GM21447 (cell line): ENCODE data around the gene GAS6.
"Not testable (repeated sequence)": the region's sequence is repeated elsewhere in the genome, so short reads cannot be mapped to it uniquely, and the experiment has no call there.

Experiments used
- ATAC-seq: cut with Tn5 transposase; IDR thresholded peaks from one replicate; pipeline ENCODE4 v1.9.1; 2021; ENCODE audit not compliant: unreplicated experiment

Gene GAS6

DNA sequence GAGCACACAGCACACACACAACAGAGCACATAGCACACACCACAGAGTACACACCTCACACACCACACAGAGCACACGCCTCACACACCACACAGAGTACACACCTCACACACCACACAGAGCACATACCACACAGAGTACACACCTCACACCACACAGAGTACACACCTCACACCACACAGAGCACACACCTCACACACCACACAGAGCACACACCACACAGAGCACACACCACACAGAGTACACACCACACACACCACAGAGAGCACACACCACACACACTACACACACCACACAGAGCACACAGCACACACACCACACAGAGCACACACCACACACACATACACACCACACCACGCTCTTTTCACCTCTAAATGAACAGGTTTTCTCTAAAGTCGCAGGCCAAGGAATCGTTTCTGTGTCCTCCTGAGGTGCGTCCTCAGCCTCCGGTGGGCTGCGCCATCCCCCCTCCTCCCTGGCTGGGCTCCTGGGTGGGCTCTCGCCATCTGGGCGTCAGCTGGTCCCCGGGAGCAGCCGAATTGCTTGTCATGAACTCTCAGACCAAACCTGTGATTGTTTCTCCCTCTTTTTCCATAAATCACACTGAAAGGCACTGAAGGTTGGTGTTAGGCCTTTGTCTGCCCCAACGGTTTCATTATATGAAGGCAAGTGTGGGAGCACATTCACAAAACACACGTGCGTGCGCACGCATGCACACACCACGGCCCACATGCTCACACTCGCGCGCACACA, 67.5 kb downstream of the GAS6 start:
- no peak for ATAC-seq

DNA sequence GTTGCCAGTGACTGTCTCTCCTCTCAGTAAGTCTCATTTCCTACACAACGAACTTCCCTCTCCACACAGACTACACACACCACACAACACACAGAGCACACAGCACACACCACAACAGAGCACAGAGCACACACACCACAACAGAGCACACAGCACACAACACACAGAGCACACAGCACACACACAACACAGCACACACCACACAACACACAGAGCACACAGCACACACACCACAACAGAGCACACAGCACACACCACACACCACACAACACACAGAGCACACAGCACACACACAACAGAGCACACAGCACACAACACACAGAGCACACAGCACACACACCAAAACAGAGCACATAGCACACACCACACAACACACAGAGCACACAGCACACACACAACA, 68.5 kb downstream of the GAS6 start:
- not testable (repeated sequence) for ATAC-seq

DNA sequence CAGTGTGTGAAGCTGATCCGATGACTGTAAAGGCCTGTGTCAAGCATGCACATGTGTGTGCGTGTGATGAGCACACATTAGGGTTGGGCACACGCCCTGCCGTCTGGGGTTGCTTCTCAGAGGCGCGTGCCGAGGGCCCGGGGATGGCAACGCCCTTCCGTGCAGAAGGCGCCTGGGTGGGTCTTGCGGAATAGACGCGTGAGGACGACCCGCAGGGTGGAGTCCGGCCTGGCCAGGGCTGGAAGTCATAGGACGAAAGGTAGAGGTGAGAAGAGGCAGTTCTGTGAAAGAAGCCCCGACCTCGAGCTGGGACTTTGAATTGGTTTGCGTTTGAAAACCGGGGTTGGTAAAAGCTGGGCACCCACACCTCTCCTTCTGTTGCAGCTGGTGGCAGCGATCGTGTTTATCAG, 69.1 kb downstream of the GAS6 start:
- no peak for ATAC-seq

DNA sequence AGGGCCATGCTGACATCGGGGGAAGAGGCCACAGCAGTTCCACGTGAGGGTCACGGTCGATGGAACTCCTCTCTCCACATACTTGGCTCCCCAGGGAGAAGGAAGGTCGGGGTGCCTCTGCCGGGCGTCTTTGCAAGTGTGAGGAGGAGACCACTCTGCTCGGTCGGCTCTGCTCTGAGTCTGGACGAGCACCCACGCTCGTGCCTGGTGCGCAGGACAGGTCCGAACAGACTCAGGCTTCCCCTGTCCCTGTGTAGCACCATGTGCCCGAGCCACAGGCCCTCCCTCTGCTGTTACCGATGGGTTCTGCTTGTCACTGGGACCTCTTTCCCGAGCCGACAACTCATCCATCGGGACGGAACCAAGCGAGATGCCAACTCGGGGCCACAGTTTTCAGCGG, 69.8 kb downstream of the GAS6 start:
- no peak for ATAC-seq

DNA sequence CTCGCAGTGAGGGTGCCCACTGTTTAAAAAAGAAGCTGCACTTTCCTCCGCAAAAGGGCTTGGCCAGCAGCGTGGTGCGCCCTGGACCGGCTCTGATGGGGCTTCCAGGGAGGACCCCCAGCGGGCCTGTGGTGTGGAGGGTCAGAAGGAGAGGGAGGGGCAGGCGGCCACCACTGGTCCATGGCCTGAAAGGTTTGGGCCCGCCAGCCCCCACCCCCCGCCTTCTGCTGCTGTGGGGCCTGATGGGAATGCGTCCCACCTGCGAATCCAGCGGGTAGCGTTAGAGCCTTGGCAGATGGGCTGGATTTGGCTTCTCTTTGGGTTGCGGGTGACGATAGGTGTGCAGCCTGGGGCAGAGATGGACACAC, 70.2 kb downstream of the GAS6 start:
- no peak for ATAC-seq

DNA sequence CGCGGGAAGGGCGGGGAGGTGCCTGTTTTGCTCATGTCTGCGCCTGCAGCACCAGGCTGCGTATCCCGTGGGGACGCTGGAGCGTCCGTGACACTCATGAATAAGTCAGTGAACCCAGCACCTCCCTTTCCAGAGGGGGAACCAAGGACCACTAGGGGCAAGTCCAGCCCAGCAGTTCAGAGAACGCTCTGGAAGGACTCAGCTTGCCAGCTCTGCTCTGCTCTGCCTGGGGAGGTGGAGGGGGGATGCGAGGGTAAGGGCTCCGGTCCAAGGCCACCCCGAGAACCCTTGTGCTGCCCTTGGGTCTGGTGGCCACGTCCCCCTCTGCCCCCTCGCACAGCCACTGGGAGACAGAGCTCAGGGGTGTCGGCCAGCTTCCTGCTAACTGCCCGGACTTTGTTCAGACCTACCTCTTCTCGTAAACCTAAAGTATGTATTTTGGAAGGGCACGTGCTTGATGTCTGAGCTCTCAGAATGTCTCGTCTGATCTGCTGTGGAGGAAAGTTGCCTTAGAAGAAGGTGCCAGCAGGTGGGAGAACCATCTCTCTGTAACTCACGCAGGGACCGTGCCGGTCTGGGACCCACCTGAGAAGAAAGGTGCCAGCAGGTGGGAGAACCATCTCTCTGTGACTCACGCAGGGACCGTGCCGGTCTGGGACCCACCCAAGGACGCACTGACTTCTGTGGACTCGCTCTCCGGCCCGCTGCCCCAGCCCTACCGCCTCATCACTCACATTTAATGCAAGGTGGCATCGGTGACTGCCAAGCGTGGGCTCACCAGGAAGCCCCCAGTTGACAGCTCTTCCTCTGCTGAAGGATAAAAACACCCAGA, 70.8 kb downstream of the GAS6 start:
- no peak for ATAC-seq

DNA sequence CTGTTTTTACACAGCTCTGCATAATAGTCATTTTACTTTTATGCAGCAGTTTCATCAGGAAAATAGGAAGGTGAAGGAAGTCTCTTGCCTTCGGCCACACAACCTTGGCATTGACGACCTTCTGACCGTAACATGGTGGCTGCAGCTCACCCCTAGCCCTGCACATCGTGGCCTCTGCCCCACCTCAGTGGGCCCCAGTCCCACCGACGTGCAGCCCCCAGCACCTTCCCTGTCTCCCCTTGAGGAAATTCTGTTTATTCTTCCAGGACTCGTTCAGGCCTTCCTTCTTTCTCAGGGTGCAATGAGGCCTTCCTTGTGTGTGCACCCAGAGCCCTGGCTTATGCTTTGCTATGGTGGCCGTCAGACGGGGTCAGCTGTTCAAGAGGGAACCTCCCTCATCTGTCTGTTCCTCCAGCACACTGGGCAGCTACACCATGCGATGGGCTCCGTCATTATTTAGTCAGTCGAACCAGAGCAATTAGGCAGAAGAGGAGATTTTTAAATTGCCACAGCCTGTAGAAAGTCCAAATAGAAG, 71.6 kb downstream of the GAS6 start:
- no peak for ATAC-seq

DNA sequence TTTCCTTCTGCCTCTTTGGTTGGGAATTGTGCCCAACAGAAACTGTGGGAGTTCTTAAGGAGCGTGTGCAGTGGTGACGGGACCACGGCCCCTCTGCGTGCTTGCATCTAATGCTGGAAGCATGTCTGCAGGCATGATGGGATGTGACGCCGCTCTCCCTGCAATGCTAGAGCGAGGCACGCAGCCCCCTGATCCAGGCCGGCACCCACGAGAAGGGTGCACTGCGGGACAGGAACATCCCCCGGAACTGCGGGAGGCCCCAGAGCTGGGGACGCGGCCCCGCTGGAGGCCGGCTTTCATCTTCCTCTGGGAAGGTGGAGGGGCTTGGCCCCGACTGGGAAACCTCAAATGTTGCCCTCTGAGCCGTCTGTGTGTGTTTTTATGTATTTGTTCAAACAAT, 72.1 kb downstream of the GAS6 start:
- ATAC-seq: no peak

DNA sequence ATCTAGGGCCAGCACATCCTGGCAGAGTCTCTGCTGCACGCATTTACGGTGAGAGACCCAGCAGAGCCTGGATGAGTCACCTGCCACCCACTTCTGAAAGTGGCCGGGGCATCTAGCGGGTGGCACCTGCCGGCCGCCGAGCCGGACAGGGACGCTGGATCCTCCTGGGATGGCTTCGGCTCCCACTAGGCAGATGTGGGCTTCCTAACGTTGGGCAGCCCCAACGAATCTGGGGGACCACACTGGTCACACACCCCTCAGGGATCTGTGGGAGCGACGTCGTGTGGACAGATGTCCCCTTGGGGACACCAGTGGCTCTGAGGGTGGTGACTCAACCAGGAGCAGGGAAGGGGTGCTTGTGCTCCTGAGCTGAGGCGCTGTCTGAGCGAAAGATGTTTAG, 72.7 kb downstream of the GAS6 start:
- ATAC-seq: no peak

DNA sequence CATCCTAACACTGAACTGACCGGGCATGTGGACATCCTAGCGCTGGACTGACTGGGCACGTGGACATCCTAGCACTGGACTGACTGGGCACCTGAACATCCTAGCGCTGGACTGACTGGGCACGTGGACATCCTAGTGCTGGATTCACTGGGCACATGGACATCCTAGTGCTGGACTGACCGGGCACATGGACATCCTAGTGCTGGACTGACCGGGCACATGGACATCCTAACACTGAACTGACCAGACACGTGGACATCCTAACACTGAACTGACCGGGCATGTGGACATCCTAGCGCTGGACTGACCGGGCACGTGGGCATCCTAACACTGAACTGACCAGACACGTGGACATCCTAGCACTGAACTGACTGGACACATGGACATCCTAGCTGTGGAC, 73.9 kb downstream of the GAS6 start:
- ATAC-seq: not testable (repeated sequence)

DNA sequence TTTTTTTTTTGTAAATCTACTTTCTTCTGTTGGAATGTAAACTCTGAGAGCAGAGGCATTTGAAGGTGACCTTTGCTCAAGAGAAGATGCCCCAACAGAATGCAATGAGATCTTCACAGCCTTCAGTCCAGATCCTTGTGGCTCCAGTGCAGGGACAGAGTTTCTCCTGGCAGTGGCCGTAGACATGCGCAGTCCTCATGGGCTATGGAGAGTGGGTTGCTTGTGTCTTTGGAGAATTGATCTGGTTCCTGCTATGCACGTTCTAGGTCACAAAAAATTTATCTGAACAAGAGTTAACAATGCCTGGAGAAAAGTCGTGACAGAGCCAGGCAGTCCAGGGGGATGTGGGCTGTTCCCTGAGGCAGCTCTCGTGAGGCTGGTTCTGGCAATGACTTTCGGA, 74.7 kb downstream of the GAS6 start:
- no peak for ATAC-seq

DNA sequence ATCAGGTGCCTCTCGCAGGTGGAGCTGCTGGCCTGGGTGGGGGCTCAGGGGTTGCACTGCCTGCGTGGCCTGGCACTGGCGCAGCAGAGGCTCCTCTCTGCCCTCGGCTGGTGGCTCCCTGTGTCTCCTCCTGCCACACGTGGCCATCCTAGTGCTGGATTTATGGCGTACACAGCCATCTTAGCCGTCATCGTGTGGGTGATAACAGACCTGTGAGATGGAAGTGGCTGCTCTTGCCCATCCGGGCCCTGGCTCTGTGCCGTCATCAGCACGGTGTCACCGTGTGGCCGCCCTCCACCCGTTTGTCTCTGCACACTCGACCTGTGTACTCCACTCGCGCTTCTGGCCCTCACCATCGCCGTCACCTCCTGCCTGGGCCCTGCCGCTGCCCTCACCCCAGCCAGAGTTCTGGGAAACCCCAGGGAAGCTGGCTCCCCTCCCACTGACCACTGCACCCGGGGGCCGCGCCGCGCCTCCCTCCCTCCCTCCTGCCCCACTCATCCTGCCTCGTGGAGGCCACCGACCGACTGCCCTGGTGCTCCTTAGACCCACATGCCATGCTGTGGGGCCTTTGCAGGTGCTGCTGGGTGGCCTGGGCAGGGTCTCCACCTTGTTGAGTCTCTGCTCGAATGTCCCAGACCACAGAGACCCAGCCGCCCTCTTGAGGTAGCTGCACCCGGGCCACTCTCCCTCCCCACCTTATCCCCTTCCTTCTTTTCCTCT, 75.3 kb downstream of the GAS6 start:
- ATAC-seq: no peak

DNA sequence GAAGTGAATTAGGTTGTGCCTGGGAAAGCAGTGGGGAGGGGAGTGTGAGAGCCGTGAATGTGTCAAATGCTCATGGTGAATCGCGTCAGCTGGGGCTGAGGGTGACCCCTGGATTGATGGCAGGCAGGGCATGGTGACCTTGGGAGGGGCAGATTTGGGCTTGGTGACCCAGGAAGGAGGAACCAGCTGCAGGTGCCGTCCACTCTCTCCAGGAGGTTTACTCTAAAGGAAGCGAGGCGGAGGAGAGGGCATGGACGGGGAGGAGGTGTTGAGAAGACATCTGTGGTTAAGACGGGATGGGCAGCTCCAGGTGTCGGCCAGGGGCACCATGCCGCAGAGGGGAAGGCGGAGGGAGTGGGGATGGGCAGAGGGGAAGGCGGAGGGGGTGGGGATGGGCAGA, 76.2 kb downstream of the GAS6 start:
- no peak for ATAC-seq

DNA sequence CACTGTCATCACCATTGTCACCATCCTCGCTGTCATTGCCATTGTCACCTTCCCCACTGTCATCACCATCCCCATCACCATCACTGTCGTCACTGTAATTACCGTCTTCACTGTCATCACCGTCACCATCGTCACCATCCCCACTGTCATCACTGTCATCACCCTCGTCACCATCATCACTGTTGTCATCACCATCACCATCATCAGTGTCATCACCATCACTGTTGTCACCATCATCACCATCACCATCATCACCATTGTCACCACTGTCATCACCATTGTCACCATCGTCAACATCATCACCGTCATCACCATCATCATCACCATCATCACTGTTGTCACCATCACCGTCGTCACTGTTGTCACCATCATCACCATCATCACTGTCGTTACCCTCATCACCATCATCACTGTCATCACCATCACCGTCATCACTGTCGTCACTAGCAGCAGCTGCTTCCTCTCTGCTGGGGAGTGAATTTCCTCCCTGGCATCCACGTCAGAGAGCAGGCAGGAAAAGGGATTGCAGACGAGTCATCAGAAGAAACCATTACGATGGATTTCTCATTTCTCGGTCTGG, 77.5 kb downstream of the GAS6 start:
- no peak for ATAC-seq

DNA sequence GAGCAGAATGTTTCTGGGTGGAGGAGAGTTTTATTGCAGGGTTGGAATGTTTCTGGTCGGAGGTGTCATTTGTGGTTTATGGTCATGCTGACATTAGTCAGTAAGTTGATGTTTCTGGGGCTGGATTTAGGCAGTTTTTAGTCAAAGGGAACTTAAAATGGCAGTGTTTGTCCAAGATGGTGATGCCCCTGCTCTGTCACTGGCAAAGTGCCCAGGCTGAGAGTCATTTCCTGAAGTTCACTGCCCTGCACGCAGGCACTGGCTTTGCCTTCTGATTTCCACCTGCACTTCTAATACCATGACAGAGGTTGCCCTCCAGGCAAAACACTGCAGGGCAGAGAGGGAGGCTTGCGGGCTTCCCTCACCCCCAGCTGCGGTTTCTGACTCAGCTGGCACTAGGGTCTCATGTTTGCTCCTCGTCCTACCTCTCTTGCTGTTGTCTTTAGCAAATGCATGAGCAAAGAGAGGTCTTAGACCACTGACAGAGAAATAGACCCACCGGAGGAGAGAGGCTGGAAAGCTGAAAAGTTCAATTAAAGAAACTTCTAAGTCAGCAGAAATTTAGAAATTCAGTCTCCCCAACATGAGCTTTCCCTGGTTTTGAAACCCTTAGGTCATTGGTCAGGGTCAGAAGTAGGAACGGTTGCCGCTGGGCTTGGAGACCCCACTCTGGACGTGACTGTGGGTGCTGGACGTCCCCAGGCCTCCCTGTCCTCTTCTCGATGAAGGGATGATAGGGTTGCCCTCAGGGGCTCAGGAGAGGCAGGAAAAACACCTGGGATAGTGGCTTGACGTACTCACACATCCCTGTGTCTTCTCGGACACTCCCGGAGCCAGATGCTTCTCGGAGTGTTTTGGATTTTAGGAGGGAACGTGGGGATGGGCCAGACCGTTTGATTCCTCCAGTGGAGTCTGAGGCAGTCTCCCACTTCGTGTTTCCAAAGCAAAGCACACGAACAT, 78.5 kb downstream of the GAS6 start:
- ATAC-seq: no peak

DNA sequence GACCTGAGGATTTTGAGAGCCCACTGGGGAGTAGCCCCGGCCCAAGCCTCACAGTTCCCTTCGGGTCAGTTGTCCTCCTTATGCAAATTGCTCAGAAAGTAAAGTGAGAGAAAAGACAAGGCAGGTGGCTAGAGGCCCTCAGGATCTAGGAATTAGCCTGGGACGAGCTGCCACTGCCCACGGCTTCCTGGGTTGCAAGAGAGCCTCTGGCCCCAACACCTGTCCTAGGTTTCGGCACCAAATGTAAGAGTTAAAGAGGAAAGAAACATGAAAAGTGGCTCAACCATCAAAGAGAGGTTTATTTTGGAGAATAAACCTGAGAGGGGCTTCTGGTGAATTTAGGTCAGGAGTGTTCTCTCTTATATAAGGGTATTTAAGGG, 79.2 kb downstream of the GAS6 start:
- no peak for ATAC-seq

DNA sequence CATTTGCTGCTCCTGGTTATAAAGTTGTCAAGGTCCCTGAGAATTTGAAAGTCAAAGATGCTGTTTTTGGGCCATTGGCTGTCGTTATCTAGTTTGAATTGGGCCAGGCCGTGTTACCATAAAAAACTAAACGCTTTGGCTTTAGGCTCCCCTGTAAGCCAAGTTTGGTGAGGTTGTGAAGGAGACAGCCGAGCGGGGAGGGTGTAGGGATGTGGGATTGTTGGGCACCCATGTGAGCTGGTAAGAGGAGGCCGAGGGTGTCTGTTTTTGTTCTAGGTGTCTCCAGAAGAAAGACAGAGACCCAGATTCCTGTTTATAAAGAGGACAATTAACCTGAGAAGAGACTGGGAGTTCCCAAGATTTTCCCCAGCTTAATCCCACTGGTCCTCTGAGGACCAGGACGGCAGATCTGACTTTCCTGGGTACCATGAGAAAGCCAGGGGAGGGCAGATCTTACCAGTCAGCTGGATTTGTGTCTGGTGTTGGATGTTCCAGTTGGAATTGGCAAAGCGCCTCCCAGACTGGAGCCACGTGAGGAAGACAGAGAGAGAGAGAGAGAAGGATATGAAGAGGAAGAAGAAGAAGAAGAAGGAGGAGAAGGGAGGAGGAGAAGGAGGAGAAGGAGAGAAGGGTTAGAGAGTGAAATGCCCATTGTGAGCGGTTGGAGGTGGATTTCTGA, 79.8 kb downstream of the GAS6 start:
- no peak for ATAC-seq

DNA sequence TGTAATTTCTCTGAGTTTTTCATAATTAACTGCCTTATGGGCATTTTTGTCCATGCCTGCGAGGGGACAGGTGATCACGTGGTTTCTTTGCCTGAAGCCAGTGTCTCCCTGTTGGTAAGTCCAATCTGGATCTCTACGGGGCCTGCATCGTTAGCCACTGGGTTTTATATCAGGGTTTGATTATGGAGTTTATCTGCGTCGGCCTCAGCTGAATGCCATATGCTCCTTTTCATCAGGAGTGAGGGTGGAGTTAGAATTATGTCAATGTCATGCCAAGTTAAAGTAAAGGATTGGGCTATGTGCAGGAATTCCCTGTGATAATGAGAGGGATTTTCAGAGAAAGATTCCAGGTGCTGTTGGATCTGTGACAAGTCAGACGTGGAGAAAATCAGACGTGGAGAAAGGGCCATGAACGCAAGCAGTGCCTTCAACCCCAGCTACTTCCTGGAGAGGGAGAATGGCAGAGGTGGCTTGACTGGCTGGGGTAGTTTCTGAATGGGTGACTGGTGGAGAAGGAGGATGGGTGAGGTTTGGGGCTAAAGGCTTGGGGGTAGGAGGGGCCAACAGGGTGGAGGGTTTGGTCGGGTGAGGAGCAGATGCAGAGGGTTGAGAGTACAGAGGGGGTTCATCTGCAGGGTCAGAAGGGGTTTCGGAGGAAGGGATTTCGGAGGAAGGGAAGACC, 80.5 kb downstream of the GAS6 start:
- ATAC-seq: no peak

DNA sequence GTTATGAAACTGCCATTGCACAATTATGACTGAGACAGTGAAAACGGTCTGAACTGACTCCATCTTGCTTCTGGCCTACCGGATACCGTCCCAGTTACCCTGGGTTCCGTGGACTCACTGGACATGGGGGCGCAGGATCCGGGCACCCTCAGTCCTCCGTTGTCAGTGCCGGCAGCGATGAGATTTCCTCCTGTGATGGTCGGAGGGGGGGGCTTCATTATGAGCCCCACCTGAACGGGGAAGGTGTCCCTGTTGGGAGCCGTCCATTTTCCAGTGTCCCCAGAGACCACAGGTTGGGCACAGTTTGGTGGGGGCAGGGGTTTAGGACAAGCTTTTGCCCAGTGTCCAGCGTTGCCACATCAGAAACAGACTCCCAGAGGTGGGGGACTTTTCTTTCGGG, 81.4 kb downstream of the GAS6 start:
- ATAC-seq: no peak
